Mucosa of rectum (tissue), 2 donors: ENCODE results near the gene HNRNPH1.
A peak's percentile ranks its signal among the peaks of the same experiment; 100 is the strongest.
"Not testable (repeated sequence)": the region's sequence is repeated elsewhere in the genome, so short reads cannot be mapped to it uniquely, and the experiment has no call there.

Experiments used
- H3K27ac ChIP-seq, 2 donors: one replicate each; pipeline ENCODE4 v1.7.0; 2013; ENCODE audit warnings: inconsistent platforms in 2 of 2, low read depth in 2 of 2, low read length in 2 of 2
- H3K27me3 ChIP-seq, 2 donors: one replicate each; pipeline ENCODE4 v1.7.0; 2013; ENCODE audit warnings: low read length in 2 of 2; ENCODE audit not compliant: control insufficient read depth in 2 of 2, insufficient read depth in 2 of 2
- H3K36me3 ChIP-seq, 2 donors: one replicate each; pipeline ENCODE4 v1.7.0; 2013; ENCODE audit warnings: low read length in 2 of 2; ENCODE audit not compliant: control insufficient read depth in 2 of 2, insufficient read depth in 2 of 2
- H3K4me1 ChIP-seq, 2 donors: one replicate each; pipeline ENCODE4 v1.7.0; 2013; ENCODE audit warnings: low read length in 2 of 2, mild to moderate bottlenecking in 1 of 2; ENCODE audit not compliant: control insufficient read depth in 2 of 2, insufficient read depth in 2 of 2
- H3K4me3 ChIP-seq, 2 donors: one replicate each; pipeline ENCODE4 v1.7.0; 2013; ENCODE audit warnings: low read length in 2 of 2
- H3K9ac ChIP-seq, 2 donors: one replicate each; pipeline ENCODE4 v1.7.0; 2013; ENCODE audit warnings: low read length in 2 of 2, low read depth in 1 of 2, mild to moderate bottlenecking in 1 of 2
- H3K9me3 ChIP-seq, 2 donors: one replicate each; pipeline ENCODE4 v1.7.0; 2013; ENCODE audit warnings: low read length in 2 of 2; ENCODE audit not compliant: control insufficient read depth in 2 of 2
- donor health status: healthy.
- donor health status: Normal muscosa, but diverticular disease.

The HNRNPH1 gene

GRCh38 chr5:179623003-179623905 is at the start of gene HNRNPH1:
TSS of gene HNRNPH1 (minus strand) at chr5:179623671. CDS start at chr5:179623133, 538 bp downstream.
- H3K9ac ChIP-seq = peak within 1 kb of the TSS; percentile 95 to 100
- peaks cover 32 to 34% of the 10 kb centered on the region in 2 donors for H3K36me3 ChIP-seq
- H3K27me3 ChIP-seq = no peaks in the 10 kb centered on the region
- peak within 1 kb of the TSS; percentile 95 to 100 for H3K27ac ChIP-seq
- H3K9me3 ChIP-seq = no peaks in the 10 kb centered on the region
- peaks cover 35 to 36% of the 10 kb centered on the region in 2 donors for H3K4me1 ChIP-seq
- peak within 1 kb of the TSS; percentile 86 to 96 for H3K4me3 ChIP-seq

GRCh38 chr5:179668391-179668790 is 44.9 kb upstream of the HNRNPH1 start:
- no peak overlapping the region for H3K4me3 ChIP-seq
- H3K27ac ChIP-seq = no peak overlapping the region
- H3K4me1 ChIP-seq = no peaks in the 10 kb centered on the region

GRCh38 chr5:179661647-179662046 is 38.2 kb upstream of the HNRNPH1 start:
- H3K4me3 ChIP-seq, H3K9me3 ChIP-seq, H3K27ac ChIP-seq, H3K27me3 ChIP-seq, H3K36me3 ChIP-seq, H3K9ac ChIP-seq, H3K4me1 ChIP-seq: not testable (repeated sequence)

More at GRCh38 chr5:179668391-179668790, 44.9 kb upstream of the HNRNPH1 start:
- no peak overlapping the region for H3K9ac ChIP-seq
- H3K27me3 ChIP-seq = no peaks in the 10 kb centered on the region
- peaks cover 0 to 8% of the 10 kb centered on the region in 2 donors for H3K36me3 ChIP-seq
- H3K9me3 ChIP-seq = no peaks in the 10 kb centered on the region

- peak overlapping the region; percentile 43 to 47 for H3K9ac ChIP-seq
- H3K9me3 ChIP-seq, H3K27me3 ChIP-seq, H3K4me1 ChIP-seq, H3K27ac ChIP-seq, H3K36me3 ChIP-seq: not testable (repeated sequence)
- peak overlapping the region; percentile 44 to 83 for H3K4me3 ChIP-seq
Measured at GRCh38 chr5:179658179-179658856, 34.8 kb upstream of the HNRNPH1 start.

- H3K4me1 ChIP-seq, H3K9ac ChIP-seq, H3K27me3 ChIP-seq, H3K9me3 ChIP-seq, H3K27ac ChIP-seq, H3K36me3 ChIP-seq: not testable (repeated sequence)
- peak overlapping the region in 1 of 2 donors; percentile 52 for H3K4me3 ChIP-seq
Measured at GRCh38 chr5:179657302-179658178, 34.1 kb upstream of the HNRNPH1 start.

- H3K27ac ChIP-seq, H3K27me3 ChIP-seq, H3K4me3 ChIP-seq, H3K9me3 ChIP-seq, H3K4me1 ChIP-seq, H3K9ac ChIP-seq, H3K36me3 ChIP-seq: not testable (repeated sequence)
Measured at GRCh38 chr5:179653135-179653534, 29.7 kb upstream of the HNRNPH1 start.

GRCh38 chr5:179650245-179650644 is 26.8 kb upstream of the HNRNPH1 start:
- not testable (repeated sequence) for H3K9ac ChIP-seq, H3K4me1 ChIP-seq, H3K4me3 ChIP-seq, H3K36me3 ChIP-seq, H3K9me3 ChIP-seq, H3K27ac ChIP-seq, H3K27me3 ChIP-seq

- not testable (repeated sequence) for H3K9me3 ChIP-seq, H3K4me1 ChIP-seq, H3K9ac ChIP-seq, H3K27ac ChIP-seq, H3K27me3 ChIP-seq, H3K4me3 ChIP-seq, H3K36me3 ChIP-seq
Measured at GRCh38 chr5:179649166-179649703, 25.8 kb upstream of the HNRNPH1 start.

- Histone ChIP-seq H3K4me1 (no peaks in the 10 kb centered on the region), H3K27me3 (no peaks in the 10 kb centered on the region), H3K9me3 (no peaks in the 10 kb centered on the region), H3K4me3 (no peak overlapping the region), H3K9ac (no peak overlapping the region), H3K36me3 (no peaks in the 10 kb centered on the region), H3K27ac (no peak overlapping the region)
Measured at GRCh38 chr5:179648410-179648809, 24.9 kb upstream of the HNRNPH1 start.
